ENCODE measurements around the gene CD14.
"Not testable (repeated sequence)": the region's sequence is repeated elsewhere in the genome, so short reads cannot be mapped to it uniquely, and the experiment has no call there.

- not testable (repeated sequence) for TF ChIP-seq CTCF, POLR2A (IDR thresholded peaks at IDR 0.05)
Measured at GRCh38 chr5:140623061-140623460, 9.9 kb downstream of the CD14 start.

All from heart left ventricle (tissue), 13 donors.